ENCODE measurements around the gene COMMD2.

Gene COMMD2

DNA sequence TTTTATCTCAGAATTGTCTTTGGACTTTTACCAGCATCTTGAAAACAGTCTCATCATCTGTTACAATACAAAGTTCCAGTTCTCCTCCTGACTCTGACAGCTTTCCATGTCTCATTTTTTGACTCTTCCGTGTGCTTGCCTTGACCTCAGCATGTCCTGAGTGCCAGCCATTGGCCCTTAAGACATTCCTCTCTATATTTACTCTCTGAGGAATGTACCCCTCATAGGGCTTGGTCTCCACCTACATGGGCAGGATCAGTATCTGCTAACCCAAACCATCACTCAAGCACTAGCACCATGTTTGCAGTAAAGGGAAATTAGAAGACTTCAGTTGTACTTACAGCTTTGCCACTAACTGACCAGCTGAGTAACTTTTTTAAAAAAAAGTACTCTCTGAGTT lies 23.9 kb upstream of the COMMD2 start:
- peaks cover 23 to 25% of the 10 kb centered on the region in 2 donors for H3K27me3 Mint-ChIP-seq
- H3K9me3 Mint-ChIP-seq = no peaks in the 10 kb centered on the region
- H3K4me1 Mint-ChIP-seq (ENCODE audit: low read depth in 2 of 2) = no peaks in the 10 kb centered on the region
- DNase-seq (no peak), ATAC-seq (replicated peaks) (no peak)
- H3K4me3 Mint-ChIP-seq = no peak overlapping the region
- H3K27ac Mint-ChIP-seq = no peak overlapping the region
- no peaks in the 10 kb centered on the region for H3K36me3 Mint-ChIP-seq (ENCODE audit: insufficient read depth)

DNA sequence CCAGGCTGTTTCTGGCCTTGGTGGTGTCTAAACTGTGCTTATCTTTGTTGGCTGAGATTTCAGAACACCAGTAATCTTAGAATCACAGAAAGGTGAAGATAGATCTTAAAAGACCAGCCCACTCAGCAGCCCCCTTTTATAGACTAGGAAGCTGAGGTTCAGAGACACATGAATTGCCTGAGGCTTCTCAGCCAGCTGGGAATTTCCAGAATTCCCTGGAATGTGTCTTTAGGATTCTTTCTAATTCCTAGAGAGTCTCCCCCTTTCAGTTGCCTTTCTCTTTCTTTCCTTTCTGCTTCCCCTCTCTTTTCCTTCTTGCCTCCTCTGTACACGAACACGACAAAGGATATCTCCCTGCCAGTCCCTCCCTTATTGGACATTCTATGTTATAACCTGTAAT lies 20.6 kb upstream of the COMMD2 start:
- Mint-ChIP-seq H3K9me3 (no peaks in the 10 kb centered on the region), H3K36me3 (ENCODE audit: insufficient read depth) (no peaks in the 10 kb centered on the region), H3K4me3 (no peak overlapping the region), H3K27me3 (peaks cover 15 to 25% of the 10 kb centered on the region in 2 donors), H3K4me1 (ENCODE audit: low read depth in 2 of 2) (no peaks in the 10 kb centered on the region), H3K27ac (no peak overlapping the region)
- no peak for ATAC-seq (replicated peaks)
- no peak for DNase-seq

DNA sequence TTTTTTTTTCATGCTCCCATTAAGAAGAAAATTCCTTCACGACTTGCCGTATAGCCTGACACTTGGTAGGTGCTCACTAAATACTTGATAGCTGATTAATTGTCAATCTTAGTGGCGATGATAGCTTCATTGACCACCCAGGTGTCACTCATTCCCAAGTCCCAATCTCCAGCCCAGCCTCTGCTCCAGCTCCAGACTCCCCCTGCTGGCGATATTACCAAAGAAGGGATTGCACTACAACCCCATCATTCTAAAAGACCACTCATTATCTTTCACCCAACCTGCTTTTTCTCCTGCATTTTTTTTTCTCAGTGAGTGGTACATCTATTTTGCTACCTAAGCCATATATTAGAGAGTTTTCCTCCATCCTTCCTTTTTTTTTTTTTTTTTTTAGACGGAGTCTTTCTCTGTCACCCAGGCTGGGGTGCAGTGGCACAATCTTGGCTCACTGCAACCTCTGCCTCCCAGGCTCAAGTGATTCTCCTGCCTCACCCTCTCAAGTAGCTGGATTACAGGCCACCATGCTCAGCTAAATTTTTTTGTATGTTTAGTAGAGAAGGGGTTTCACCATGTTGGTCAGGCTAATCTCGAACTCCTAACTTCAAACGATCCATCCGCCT lies 19.5 kb upstream of the COMMD2 start:
- H3K27ac Mint-ChIP-seq = no peak overlapping the region
- peaks cover 19 to 25% of the 10 kb centered on the region in 2 donors for H3K27me3 Mint-ChIP-seq
- H3K36me3 Mint-ChIP-seq (ENCODE audit: insufficient read depth) = no peaks in the 10 kb centered on the region
- no peak overlapping the region for H3K4me3 Mint-ChIP-seq
- ATAC-seq (replicated peaks) (peak; percentile 40), DNase-seq (peak; percentile 25 to 34 (median 30))
- H3K9me3 Mint-ChIP-seq = no peaks in the 10 kb centered on the region
- no peaks in the 10 kb centered on the region for H3K4me1 Mint-ChIP-seq (ENCODE audit: low read depth in 2 of 2)

DNA sequence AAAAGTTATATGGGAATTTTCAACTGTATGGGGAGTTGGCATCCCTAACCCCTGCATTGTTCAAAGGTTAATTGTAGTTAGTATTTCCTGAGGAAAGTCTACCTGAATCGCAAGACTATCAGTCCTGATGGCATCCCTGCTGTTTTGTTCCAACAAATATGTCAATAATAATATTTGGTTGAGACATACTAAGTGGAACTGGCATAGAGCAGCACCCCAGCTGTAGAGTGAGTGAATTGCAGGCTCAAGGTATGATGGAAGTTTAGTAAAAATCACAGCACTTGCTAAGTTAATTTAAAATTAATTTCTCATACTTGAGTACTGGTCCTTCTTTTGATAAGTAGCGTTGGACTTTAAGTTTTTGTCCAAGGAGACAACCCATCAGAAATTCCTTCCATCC lies 18.0 kb upstream of the COMMD2 start:
- H3K36me3 Mint-ChIP-seq (ENCODE audit: insufficient read depth) = no peaks in the 10 kb centered on the region
- no peak overlapping the region for H3K27ac Mint-ChIP-seq
- H3K27me3 Mint-ChIP-seq = peaks cover 26 to 33% of the 10 kb centered on the region in 2 donors
- no peaks in the 10 kb centered on the region for H3K9me3 Mint-ChIP-seq
- H3K4me3 Mint-ChIP-seq = no peak overlapping the region
- ATAC-seq (replicated peaks) = no peak
- DNase-seq = no peak
- no peaks in the 10 kb centered on the region for H3K4me1 Mint-ChIP-seq (ENCODE audit: low read depth in 2 of 2)

DNA sequence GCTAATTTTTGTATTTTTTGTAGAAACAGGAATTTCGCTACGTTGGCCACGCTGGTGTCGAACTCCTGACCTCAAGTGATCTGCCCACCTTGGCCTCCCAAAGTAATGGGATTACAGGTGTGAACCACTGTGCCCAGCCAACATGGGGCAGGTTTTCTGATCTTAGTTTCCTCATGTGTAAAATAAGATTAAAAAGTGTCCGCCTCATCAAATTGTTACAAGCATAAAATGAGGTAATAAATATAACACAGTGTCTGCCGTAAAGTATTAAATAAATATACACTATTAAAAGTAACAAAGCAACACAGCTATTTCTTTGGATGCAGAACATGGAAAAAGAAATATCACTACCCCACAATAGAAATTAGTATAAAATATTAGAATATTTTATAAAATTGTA lies 16.4 kb upstream of the COMMD2 start:
- no peak overlapping the region for H3K27ac Mint-ChIP-seq
- ATAC-seq (replicated peaks) (no peak), DNase-seq (no peak)
- no peak overlapping the region for H3K4me3 Mint-ChIP-seq
- no peaks in the 10 kb centered on the region for H3K36me3 Mint-ChIP-seq (ENCODE audit: insufficient read depth)
- no peaks in the 10 kb centered on the region for H3K9me3 Mint-ChIP-seq
- H3K4me1 Mint-ChIP-seq (ENCODE audit: low read depth in 2 of 2) = no peaks in the 10 kb centered on the region
- peaks cover 26 to 33% of the 10 kb centered on the region in 2 donors for H3K27me3 Mint-ChIP-seq

DNA sequence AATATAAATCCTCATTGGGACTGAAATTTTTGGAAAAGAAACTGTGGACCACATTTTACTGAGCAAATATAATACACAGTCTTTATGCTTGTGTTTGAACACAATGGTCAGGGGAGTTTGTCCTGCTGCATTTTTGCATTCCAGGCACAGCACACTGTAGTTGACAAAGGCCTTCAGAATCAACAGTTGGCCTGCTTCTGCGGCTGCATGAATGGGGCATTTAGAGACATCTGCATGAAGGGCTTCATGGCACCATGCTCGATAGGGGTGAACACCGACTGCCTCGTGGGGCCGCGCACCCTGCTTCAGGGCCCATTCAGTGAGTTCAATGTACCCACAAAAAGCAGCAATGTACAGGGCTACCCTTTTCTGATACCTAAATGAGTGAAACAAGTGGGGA lies 15.4 kb upstream of the COMMD2 start:
- no peaks in the 10 kb centered on the region for H3K9me3 Mint-ChIP-seq
- no peaks in the 10 kb centered on the region for H3K4me1 Mint-ChIP-seq (ENCODE audit: low read depth in 2 of 2)
- H3K36me3 Mint-ChIP-seq (ENCODE audit: insufficient read depth) = no peaks in the 10 kb centered on the region
- ATAC-seq (replicated peaks) = no peak
- no peak for DNase-seq
- H3K27me3 Mint-ChIP-seq = peaks cover 26 to 33% of the 10 kb centered on the region in 2 donors
- no peak overlapping the region for H3K27ac Mint-ChIP-seq
- H3K4me3 Mint-ChIP-seq = no peak overlapping the region

DNA sequence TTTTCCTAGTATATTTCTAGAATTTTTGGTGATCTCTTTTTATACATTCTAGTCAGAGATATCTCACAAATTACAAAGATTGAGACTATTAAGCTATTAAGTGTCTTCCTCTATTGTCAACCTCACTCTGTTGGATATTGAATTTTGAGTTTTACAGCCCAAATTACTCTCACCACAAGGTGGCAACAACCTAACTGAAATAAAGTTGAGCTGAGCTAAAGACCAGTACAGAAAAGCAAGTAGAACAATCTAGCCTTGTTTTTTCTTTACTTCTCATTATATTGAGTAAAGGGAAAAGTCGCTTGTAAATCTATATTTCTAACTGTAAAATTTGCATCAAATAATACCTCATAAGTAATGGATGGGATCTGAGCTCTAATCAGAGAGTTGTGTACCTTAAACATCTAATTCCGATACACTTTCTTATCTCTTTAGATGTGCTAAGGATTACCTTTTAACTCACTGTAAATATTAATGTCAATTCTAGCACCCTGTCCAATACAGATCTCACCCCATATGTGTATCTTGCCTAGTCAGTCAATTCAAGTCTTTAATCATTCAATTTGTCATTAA lies 13.6 kb upstream of the COMMD2 start:
- Mint-ChIP-seq H3K4me1 (ENCODE audit: low read depth in 2 of 2) (no peaks in the 10 kb centered on the region), H3K9me3 (no peaks in the 10 kb centered on the region), H3K27ac (no peak overlapping the region), H3K27me3 (peaks cover 17 to 25% of the 10 kb centered on the region in 2 donors), H3K4me3 (no peak overlapping the region), H3K36me3 (ENCODE audit: insufficient read depth) (no peaks in the 10 kb centered on the region)
- no peak for DNase-seq
- no peak for ATAC-seq (replicated peaks)

DNA sequence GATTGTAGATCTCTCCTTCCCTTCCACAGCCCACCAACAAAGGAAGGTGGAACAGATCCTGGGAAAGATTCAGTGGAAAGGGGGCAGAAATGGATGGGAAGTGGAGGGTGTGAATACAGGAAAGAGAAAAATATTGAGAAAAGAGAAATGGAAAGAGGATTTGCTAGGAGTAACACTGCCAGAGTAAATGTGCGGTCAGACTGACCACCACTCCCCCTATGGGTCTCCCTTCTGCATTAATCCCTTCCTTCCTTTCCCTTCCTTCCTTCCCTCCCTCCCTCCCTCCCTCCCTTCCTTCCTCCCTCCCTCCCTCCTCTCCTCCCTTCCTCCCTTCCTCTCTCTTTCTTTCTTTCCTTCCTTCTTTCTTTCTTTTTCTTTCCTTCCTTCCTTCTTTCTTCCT lies 12.0 kb upstream of the COMMD2 start:
- H3K4me1 Mint-ChIP-seq (ENCODE audit: low read depth in 2 of 2) = no peaks in the 10 kb centered on the region
- no peaks in the 10 kb centered on the region for H3K9me3 Mint-ChIP-seq
- H3K36me3 Mint-ChIP-seq (ENCODE audit: insufficient read depth) = no peaks in the 10 kb centered on the region
- ATAC-seq (replicated peaks) = no peak
- no peak for DNase-seq
- no peak overlapping the region for H3K27ac Mint-ChIP-seq
- no peak overlapping the region for H3K4me3 Mint-ChIP-seq
- H3K27me3 Mint-ChIP-seq = peaks cover 22 to 25% of the 10 kb centered on the region in 2 donors

DNA sequence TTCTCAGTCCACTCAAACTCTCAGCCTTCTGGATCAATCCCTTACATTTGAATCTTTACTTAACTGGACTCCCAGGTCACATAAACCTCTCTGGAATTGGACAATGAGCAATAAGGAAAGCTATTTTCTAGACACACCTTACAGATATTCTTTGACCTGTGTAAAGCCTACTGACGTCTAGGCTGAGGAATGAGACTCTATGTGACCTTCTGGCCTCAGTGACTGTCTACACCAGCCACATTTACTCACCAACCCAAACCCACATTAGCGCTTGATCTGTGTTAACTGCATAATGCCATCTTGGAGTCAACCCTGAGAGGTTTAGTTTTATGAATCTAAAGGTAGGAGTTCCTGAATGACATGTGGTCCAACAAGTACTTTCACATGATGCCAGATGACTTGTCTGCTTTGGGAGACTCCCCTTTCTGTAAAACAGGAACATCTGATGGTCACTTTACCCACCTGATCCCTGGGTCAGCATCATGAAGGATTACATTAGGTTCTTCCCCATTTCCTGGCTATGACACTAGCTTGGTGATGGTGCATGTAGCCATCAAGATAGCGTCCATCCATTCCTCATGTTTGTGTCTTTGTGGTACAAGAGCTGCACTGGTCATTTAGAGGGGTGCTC lies 11.4 kb upstream of the COMMD2 start:
- Mint-ChIP-seq H3K4me1 (ENCODE audit: low read depth in 2 of 2) (no peaks in the 10 kb centered on the region), H3K27ac (no peak overlapping the region), H3K27me3 (peaks cover 22 to 25% of the 10 kb centered on the region in 2 donors), H3K4me3 (no peak overlapping the region), H3K36me3 (ENCODE audit: insufficient read depth) (no peaks in the 10 kb centered on the region), H3K9me3 (no peaks in the 10 kb centered on the region)
- DNase-seq = no peak
- no peak for ATAC-seq (replicated peaks)

DNA sequence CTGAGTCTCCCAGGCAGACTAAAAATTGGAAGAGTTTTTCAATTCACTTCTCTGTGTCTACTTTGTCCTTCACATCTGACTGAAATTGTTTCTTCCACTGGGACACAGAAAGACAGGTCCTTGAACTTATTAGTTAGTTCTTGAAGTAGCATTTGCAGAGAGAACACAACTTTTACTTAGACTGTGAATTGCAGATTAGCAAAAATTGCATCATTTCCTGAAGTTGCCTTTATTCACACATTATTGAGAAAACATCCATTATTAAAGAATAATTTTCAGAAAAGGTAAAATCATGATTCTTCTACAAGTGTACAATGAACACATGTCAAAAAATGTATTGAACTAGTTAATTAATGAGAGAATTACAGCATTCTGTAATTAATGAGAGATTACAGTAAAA lies 1.4 kb upstream of the COMMD2 start:
- DNase-seq = no peak
- Mint-ChIP-seq H3K4me3 (peak overlapping the region; percentile 97), H3K36me3 (ENCODE audit: insufficient read depth) (peaks cover 8% of the 10 kb centered on the region), H3K4me1 (ENCODE audit: low read depth in 2 of 2) (peaks cover 4 to 20% of the 10 kb centered on the region in 2 donors), H3K9me3 (no peaks in the 10 kb centered on the region), H3K27ac (peak overlapping the region in 1 of 2 donors; percentile 96), H3K27me3 (peaks cover 6 to 20% of the 10 kb centered on the region in 2 donors)
- no peak for ATAC-seq (replicated peaks)

DNA sequence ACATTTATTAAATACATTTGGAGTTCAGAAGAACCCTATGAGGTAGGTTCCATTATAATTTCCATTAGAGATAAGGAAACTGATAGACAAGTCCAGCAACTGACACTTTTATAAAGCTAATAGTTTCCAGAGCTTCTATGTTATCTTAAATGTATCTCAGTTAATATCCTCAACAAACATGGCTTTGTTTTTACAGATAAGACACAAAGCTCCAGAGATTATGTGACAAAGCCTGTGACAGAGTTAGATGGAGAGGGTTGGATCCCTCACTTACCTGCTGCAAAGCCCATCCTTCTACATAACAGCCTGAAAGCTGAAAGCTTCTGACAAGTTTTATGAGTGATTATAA lies 473 bp upstream of the COMMD2 start:
- peaks cover under 1 to 13% of the 10 kb centered on the region in 2 donors for H3K27me3 Mint-ChIP-seq
- peaks cover 7 to 20% of the 10 kb centered on the region in 2 donors for H3K4me1 Mint-ChIP-seq (ENCODE audit: low read depth in 2 of 2)
- DNase-seq (no peak), ATAC-seq (replicated peaks) (peak; percentile 5)
- peaks cover 15% of the 10 kb centered on the region for H3K36me3 Mint-ChIP-seq (ENCODE audit: insufficient read depth)
- peak overlapping the region; percentile 97 for H3K4me3 Mint-ChIP-seq
- H3K9me3 Mint-ChIP-seq = no peaks in the 10 kb centered on the region
- H3K27ac Mint-ChIP-seq = peak overlapping the region; percentile 96 to 97

DNA sequence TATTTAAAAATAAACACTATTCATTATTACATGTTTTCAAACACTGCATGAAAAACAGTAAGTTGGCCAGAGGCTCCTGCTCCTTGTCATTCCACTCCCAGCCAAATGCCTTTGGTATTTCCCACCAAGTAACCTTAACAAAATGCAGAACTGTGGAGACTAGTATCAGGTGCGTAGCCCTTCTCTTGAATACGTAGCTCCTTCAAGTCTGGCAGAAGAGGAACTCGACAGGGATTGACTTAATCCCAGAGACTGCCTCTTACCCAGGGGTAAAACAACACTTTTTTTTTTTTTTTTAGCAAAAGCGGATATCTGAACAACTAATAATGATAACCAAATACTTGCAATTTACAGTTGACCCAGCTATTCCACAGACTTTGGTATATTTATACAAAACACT lies 738 bp downstream of the COMMD2 start:
- H3K4me3 Mint-ChIP-seq = peak overlapping the region; percentile 97
- H3K36me3 Mint-ChIP-seq (ENCODE audit: insufficient read depth) = peaks cover 20% of the 10 kb centered on the region
- H3K27ac Mint-ChIP-seq = peak overlapping the region; percentile 96 to 97
- peaks cover 8 to 26% of the 10 kb centered on the region in 2 donors for H3K4me1 Mint-ChIP-seq (ENCODE audit: low read depth in 2 of 2)
- peaks cover 0 to 2% of the 10 kb centered on the region in 2 donors for H3K27me3 Mint-ChIP-seq
- ATAC-seq (replicated peaks) (no peak), DNase-seq (no peak)
- H3K9me3 Mint-ChIP-seq = no peaks in the 10 kb centered on the region

DNA sequence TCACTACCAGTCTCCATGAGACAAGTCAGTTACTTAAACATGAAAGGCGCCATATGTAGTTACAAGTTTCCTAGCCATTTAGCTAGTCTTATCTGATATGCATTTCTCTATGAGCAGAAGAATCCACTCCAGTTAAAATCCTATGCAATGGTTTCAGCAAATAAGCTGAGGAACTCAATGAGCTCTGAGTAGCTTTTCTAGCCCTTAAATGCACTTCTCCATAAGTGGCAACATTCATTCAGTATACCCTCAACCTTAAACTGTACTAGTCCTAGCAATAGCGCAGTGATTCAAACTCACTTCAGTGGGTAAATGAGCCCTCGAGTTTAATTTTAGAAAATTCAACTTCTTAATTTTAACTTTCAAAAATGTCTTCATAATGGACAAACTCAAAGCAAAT lies 7.7 kb downstream of the COMMD2 start:
- Mint-ChIP-seq H3K27me3 (no peaks in the 10 kb centered on the region), H3K36me3 (ENCODE audit: insufficient read depth) (peaks cover 60% of the 10 kb centered on the region), H3K9me3 (no peaks in the 10 kb centered on the region), H3K4me3 (no peak overlapping the region), H3K27ac (no peak overlapping the region), H3K4me1 (ENCODE audit: low read depth in 2 of 2) (peaks cover 8 to 17% of the 10 kb centered on the region in 2 donors)
- DNase-seq (no peak), ATAC-seq (replicated peaks) (no peak)

DNA sequence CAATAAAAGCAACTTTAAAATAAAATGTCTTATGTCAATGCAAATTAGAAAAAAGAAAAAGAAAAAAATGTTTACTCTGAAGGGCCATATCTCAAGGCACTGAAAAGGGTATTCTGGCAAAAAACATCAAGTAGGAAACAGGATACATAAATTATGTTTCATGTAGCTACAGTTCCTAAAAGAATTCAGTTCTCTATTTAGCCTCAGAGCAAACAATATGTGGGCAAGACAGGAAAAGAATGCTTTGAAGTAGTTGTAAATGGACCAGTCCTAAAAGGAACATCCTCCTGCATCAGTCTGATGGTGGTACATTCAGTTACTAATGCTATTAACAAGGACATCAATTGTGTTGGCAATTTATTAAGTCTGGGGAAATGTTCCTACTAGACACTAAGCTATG lies 8.1 kb downstream of the COMMD2 start:
- Mint-ChIP-seq H3K9me3 (no peaks in the 10 kb centered on the region), H3K27me3 (no peaks in the 10 kb centered on the region), H3K4me3 (no peak overlapping the region), H3K27ac (no peak overlapping the region), H3K4me1 (ENCODE audit: low read depth in 2 of 2) (peaks cover 8 to 16% of the 10 kb centered on the region in 2 donors), H3K36me3 (ENCODE audit: insufficient read depth) (peaks cover 60% of the 10 kb centered on the region)
- DNase-seq (no peak), ATAC-seq (replicated peaks) (no peak)

Measured in effector memory CD8-positive, alpha-beta T cell (primary cell).